ENCODE data around the gene TLE5.
A peak's percentile ranks its signal among the peaks of the same experiment; 100 is the strongest.
"Not testable (repeated sequence)": the region's sequence is repeated elsewhere in the genome, so short reads cannot be mapped to it uniquely, and the experiment has no call there.

Gene TLE5

GRCh38 chr19:3045191-3045590 lies 17.1 kb downstream of the TLE5 start:
- no peak for DNase-seq (ENCODE audit: low read depth)

- DNase-seq (ENCODE audit: low read depth) = peak; percentile 19
These were observed 19.6 kb downstream of the TLE5 start for GRCh38 chr19:3042621-3043267.

GRCh38 chr19:3041761-3042620 lies 20.3 kb downstream of the TLE5 start:
- no peak for DNase-seq (ENCODE audit: low read depth)

- DNase-seq (ENCODE audit: low read depth) = no peak
These were observed 21.0 kb downstream of the TLE5 start for GRCh38 chr19:3041327-3041726.

- DNase-seq (ENCODE audit: low read depth) = no peak
These were observed 22.6 kb downstream of the TLE5 start for GRCh38 chr19:3039641-3040077.

- no peak for DNase-seq (ENCODE audit: low read depth)
These were observed 23.2 kb downstream of the TLE5 start for GRCh38 chr19:3039125-3039524.

- DNase-seq (ENCODE audit: low read depth) = no peak
These were observed 24.1 kb downstream of the TLE5 start for GRCh38 chr19:3038214-3038613.

- DNase-seq (ENCODE audit: low read depth) = not testable (repeated sequence)
These were observed 25.2 kb downstream of the TLE5 start for GRCh38 chr19:3036977-3037544.

GRCh38 chr19:3036119-3036976 lies 25.9 kb downstream of the TLE5 start:
- peak; percentile 91 for DNase-seq (ENCODE audit: low read depth)

GRCh38 chr19:3035542-3036118 lies 26.7 kb downstream of the TLE5 start:
- DNase-seq (ENCODE audit: low read depth) = peak; percentile 99

- peak; percentile 50 for DNase-seq (ENCODE audit: low read depth)
These were observed 27.4 kb downstream of the TLE5 start for GRCh38 chr19:3034656-3035541.

GRCh38 chr19:3034406-3034655 lies 28.0 kb downstream of the TLE5 start:
- DNase-seq (ENCODE audit: low read depth) = no peak

- DNase-seq (ENCODE audit: low read depth) = no peak
These were observed 28.5 kb downstream of the TLE5 start for GRCh38 chr19:3033595-3034405.

GRCh38 chr19:3031607-3031867 lies 30.8 kb downstream of the TLE5 start:
- DNase-seq (ENCODE audit: low read depth) = no peak

GRCh38 chr19:3029065-3029923 lies 33.0 kb downstream of the TLE5 start, which contains the start of gene TLE2:
TLE2 (minus strand) TSS chr19:3029280; CDS start chr19:3028904, 376 bp downstream.
- no peak for DNase-seq (ENCODE audit: low read depth)

- DNase-seq (ENCODE audit: low read depth) = no peak
These were observed 33.8 kb downstream of the TLE5 start for GRCh38 chr19:3028305-3029064.

- no peak for DNase-seq (ENCODE audit: low read depth)
These were observed 34.4 kb downstream of the TLE5 start for GRCh38 chr19:3027981-3028304.

GRCh38 chr19:3027292-3027691 lies 35.0 kb downstream of the TLE5 start:
- DNase-seq (ENCODE audit: low read depth) = no peak

GRCh38 chr19:3026768-3027167 lies 35.5 kb downstream of the TLE5 start:
- DNase-seq (ENCODE audit: low read depth) = no peak

Measured in iris pigment epithelial cell (primary cell).